ENCODE measurements around the gene USP20. TPM values are rescaled to one million over a fixed set of nuclear protein-coding genes. Genes with fewer than 3 reads are reported as not detected.

USP20 gene
- polyA plus RNA-seq, 1 of the 3 experiments (the other 2 are of a cell fraction), result 22.5 TPM

DNA sequence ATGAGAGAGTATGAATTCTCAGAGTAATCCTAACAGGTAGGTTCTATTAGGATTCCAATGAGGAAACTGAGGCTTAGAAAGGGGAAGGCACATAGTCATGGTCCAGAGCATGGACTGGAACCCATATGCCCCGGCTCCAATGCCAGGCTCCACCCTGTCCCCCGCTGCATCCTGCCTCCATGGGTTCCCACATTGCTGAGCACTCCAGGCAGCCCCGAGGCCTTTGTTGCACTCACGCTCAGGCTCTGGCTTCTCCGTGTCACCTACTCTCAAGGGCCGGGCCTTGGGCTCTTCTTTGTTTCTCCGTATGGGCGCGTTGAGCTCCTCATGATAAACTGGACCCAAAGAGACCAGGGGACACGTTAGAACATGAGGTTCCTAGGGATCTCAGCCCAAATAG, 6.3 kb upstream of the USP20 start:
- TF ChIP-seq EZH2phosphoT487 (IDR thresholded peaks at IDR 0.05; ENCODE audit: borderline replicate concordance, low read depth) (no peak), EP300 (IDR thresholded peaks at IDR 0.05; ENCODE audit: borderline replicate concordance in 1 of 2, low read depth in 1 of 2, low read length in 1 of 2) (no peak)
- Histone ChIP-seq H3K4me1 (ENCODE audit: control insufficient read depth in 1 of 2, insufficient read depth in 2 of 2, low read depth in 1 of 2, low read length in 1 of 2) (peaks cover 2 to 4% of the 10 kb centered on the region in 2 experiments; a peak in 2 of 4 replicates), H3F3A (replicated peaks; ENCODE audit: insufficient read depth) (peaks cover 20% of the 10 kb centered on the region), H3K4me3 (ENCODE audit: low read depth in 2 of 2, low read length in 1 of 2) (no peak overlapping the region), H3K27ac (ENCODE audit: low read depth in 2 of 2, low read length in 1 of 2) (no peak overlapping the region), H3K9me2 (no peaks in the 10 kb centered on the region), H3K27me3 (ENCODE audit: insufficient read depth) (no peaks in the 10 kb centered on the region), H3K79me2 (ENCODE audit: insufficient read depth) (peaks cover 13% of the 10 kb centered on the region), H3K36me3 (replicated peaks in 1 of 2; ENCODE audit: control insufficient read depth in 1 of 2, insufficient read depth in 2 of 2, low read length in 1 of 2) (peaks cover 45 to 51% of the 10 kb centered on the region in 2 experiments), H3K9me3 (no peaks in the 10 kb centered on the region), H3K4me2 (no peak overlapping the region), H4K20me1 (ENCODE audit: insufficient read depth) (no peaks in the 10 kb centered on the region), H2AFZ (ENCODE audit: low read depth) (no peak overlapping the region), H3K9ac (no peak overlapping the region)
- 95% methylated on average over 10 of the region's 10 CpGs for WGBS (ENCODE audit: low lambda C conversion rate)
- POLR2A ChIA-PET, result interaction anchor here (1.4 kb wide), 1 partner anchor 10 kb away, joined by 3 read pairs; no protein-coding TSS in a partner anchor
- CTCF ChIA-PET, result no interaction called here
- DNase-seq, result no peak

DNA sequence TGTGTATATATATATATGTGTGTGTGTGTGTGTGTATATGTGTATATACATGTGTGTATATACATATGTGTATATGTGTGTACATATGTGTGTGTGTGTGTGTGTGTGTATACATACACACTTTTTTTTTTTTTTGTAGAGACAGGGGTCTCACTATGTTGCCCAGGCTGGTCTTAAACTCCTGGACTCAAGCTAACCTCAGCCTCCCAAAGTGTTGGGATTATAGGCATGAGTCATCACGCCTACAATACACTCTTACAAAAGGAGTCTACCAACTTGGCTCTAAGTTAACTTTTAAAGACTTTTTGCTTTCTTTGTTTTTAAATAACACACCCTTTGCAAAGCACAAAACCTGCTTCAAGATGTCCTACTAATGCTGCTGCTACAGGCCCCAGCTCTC, 2.3 kb upstream of the USP20 start:
- Histone ChIP-seq H3K27me3 (ENCODE audit: insufficient read depth) (no peaks in the 10 kb centered on the region), H3K9me2 (no peaks in the 10 kb centered on the region), H3K27ac (ENCODE audit: low read depth in 2 of 2, low read length in 1 of 2) (no peak overlapping the region), H3K9me3 (no peaks in the 10 kb centered on the region), H2AFZ (ENCODE audit: low read depth) (no peak overlapping the region), H3K79me2 (ENCODE audit: insufficient read depth) (peaks cover 40% of the 10 kb centered on the region), H3K4me2 (no peak overlapping the region), H3K36me3 (replicated peaks in 1 of 2; ENCODE audit: control insufficient read depth in 1 of 2, insufficient read depth in 2 of 2, low read length in 1 of 2) (peaks cover 39 to 42% of the 10 kb centered on the region in 2 experiments), H3F3A (replicated peaks; ENCODE audit: insufficient read depth) (peaks cover 9% of the 10 kb centered on the region), H3K4me3 (ENCODE audit: low read depth in 2 of 2, low read length in 1 of 2) (no peak overlapping the region), H4K20me1 (ENCODE audit: insufficient read depth) (no peaks in the 10 kb centered on the region), H3K9ac (no peak overlapping the region), H3K4me1 (ENCODE audit: control insufficient read depth in 1 of 2, insufficient read depth in 2 of 2, low read depth in 1 of 2, low read length in 1 of 2) (peaks cover 4 to 19% of the 10 kb centered on the region in 2 experiments; a peak in 2 of 4 replicates)
- no peak for DNase-seq
- no peak for TF ChIP-seq EZH2phosphoT487 (IDR thresholded peaks at IDR 0.05; ENCODE audit: borderline replicate concordance, low read depth)
- TF ChIP-seq EP300 (IDR thresholded peaks at IDR 0.05; ENCODE audit: borderline replicate concordance in 1 of 2, low read depth in 1 of 2, low read length in 1 of 2), result no peak
- TF ChIP-seq, protein P1, sequence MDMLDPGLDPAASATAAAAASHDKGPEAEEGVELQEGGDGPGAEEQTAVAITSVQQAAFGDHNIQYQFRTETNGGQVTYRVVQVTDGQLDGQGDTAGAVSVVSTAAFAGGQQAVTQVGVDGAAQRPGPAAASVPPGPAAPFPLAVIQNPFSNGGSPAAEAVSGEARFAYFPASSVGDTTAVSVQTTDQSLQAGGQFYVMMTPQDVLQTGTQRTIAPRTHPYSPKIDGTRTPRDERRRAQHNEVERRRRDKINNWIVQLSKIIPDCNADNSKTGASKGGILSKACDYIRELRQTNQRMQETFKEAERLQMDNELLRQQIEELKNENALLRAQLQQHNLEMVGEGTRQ (IDR thresholded peaks at IDR 0.05; ENCODE audit: borderline replicate concordance, low read depth, low read length), result no peak
- TF ChIP-seq FOSL2 (IDR thresholded peaks at IDR 0.05; ENCODE audit: borderline replicate concordance, low read depth), result no peak
- TF ChIP-seq, protein P2, sequence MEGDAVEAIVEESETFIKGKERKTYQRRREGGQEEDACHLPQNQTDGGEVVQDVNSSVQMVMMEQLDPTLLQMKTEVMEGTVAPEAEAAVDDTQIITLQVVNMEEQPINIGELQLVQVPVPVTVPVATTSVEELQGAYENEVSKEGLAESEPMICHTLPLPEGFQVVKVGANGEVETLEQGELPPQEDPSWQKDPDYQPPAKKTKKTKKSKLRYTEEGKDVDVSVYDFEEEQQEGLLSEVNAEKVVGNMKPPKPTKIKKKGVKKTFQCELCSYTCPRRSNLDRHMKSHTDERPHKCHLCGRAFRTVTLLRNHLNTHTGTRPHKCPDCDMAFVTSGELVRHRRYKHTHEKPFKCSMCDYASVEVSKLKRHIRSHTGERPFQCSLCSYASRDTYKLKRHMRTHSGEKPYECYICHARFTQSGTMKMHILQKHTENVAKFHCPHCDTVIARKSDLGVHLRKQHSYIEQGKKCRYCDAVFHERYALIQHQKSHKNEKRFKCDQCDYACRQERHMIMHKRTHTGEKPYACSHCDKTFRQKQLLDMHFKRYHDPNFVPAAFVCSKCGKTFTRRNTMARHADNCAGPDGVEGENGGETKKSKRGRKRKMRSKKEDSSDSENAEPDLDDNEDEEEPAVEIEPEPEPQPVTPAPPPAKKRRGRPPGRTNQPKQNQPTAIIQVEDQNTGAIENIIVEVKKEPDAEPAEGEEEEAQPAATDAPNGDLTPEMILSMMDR (IDR thresholded peaks at IDR 0.05), result no peak
- no peak for TF ChIP-seq MXI1 (IDR thresholded peaks at IDR 0.05; ENCODE audit: low read depth, low read length)
- TF ChIP-seq RXRA (IDR thresholded peaks at IDR 0.05; ENCODE audit: borderline replicate concordance, low read depth), result no peak
- TF ChIP-seq, protein P3, sequence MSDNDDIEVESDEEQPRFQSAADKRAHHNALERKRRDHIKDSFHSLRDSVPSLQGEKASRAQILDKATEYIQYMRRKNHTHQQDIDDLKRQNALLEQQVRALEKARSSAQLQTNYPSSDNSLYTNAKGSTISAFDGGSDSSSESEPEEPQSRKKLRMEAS (IDR thresholded peaks at IDR 0.05; ENCODE audit: low read depth), result no peak
- TF ChIP-seq, protein P4, sequence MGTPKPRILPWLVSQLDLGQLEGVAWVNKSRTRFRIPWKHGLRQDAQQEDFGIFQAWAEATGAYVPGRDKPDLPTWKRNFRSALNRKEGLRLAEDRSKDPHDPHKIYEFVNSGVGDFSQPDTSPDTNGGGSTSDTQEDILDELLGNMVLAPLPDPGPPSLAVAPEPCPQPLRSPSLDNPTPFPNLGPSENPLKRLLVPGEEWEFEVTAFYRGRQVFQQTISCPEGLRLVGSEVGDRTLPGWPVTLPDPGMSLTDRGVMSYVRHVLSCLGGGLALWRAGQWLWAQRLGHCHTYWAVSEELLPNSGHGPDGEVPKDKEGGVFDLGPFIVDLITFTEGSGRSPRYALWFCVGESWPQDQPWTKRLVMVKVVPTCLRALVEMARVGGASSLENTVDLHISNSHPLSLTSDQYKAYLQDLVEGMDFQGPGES (IDR thresholded peaks at IDR 0.05; ENCODE audit: low read depth, low read length), result no peak
- no peak for TF ChIP-seq TAF1 (IDR thresholded peaks at IDR 0.05; ENCODE audit: borderline replicate concordance, low read depth, low read length)
- TF ChIP-seq TCF12 (IDR thresholded peaks at IDR 0.05), result no peak
- TF ChIP-seq SIN3A (IDR thresholded peaks at IDR 0.05; ENCODE audit: borderline replicate concordance, low read depth, low read length), result no peak
- TF ChIP-seq POLR2AphosphoS5 (IDR thresholded peaks at IDR 0.05; ENCODE audit: low read depth, low read length), result no peak
- CTCF ChIA-PET, result interaction anchor here (0.6 kb wide), 1 partner anchor 206 kb away, joined by 3 read pairs; no protein-coding TSS in a partner anchor
- WGBS (ENCODE audit: low lambda C conversion rate), result 95% methylated on average over 1 of the region's 1 CpG
- POLR2A ChIA-PET, result no interaction called here
